GM12801 (cell line): ENCODE data around the gene PABPC3.

Experiments used
- CTCF ChIP-seq: IDR thresholded peaks from one replicate; pipeline ENCODE4 v1.5.1; 2011; ENCODE audit warnings: control low read depth; ENCODE audit not compliant: insufficient read length; ENCODE audit errors: extremely low read depth

Gene PABPC3

GRCh38 chr13:25085125-25085742, 10.7 kb upstream of the PABPC3 start:
- TF ChIP-seq CTCF = no peak

- no peak for TF ChIP-seq CTCF
Observed at GRCh38 chr13:25088562-25089221, 7.2 kb upstream of the PABPC3 start.

GRCh38 chr13:25097426-25097825, 1.5 kb downstream of the PABPC3 start:
- no peak for TF ChIP-seq CTCF

GRCh38 chr13:25103711-25104110, 7.8 kb downstream of the PABPC3 start:
- TF ChIP-seq CTCF = no peak

- no peak for TF ChIP-seq CTCF
Observed at GRCh38 chr13:25109341-25109740, 13.4 kb downstream of the PABPC3 start.

GRCh38 chr13:25110956-25111584, 15.1 kb downstream of the PABPC3 start:
- no peak for TF ChIP-seq CTCF

- no peak for TF ChIP-seq CTCF
Observed at GRCh38 chr13:25111585-25111956, 15.6 kb downstream of the PABPC3 start.
